H9 (cell line): ENCODE results near the gene PRR33. TPM values are rescaled to one million over a fixed set of nuclear protein-coding genes. Genes with fewer than 3 reads are reported as not detected.

Source experiments
- DNase-seq: peaks from one replicate; pipeline ENCODE4 v3.0.0-alpha.2; 2017
- H2AFZ ChIP-seq: one replicate; pipeline ENCODE4 v1.6.1; 2013; ENCODE audit warnings: mild to moderate bottlenecking, low read length, control low read depth, moderate library complexity
- H2AK5ac ChIP-seq: 2 replicates; pipeline ENCODE4 v1.6.1; 2013; ENCODE audit warnings: low read length, control low read depth, mixed read lengths; ENCODE audit not compliant: insufficient read length
- H2BK120ac ChIP-seq: one replicate; pipeline ENCODE4 v1.6.1; 2013; ENCODE audit warnings: low read depth, mild to moderate bottlenecking, low read length, control low read depth, inconsistent platforms; ENCODE audit not compliant: poor library complexity, severe bottlenecking
- H2BK12ac ChIP-seq: 2 replicates; pipeline ENCODE4 v1.6.1; 2013; ENCODE audit warnings: low read length, control low read depth, mixed read lengths, low read depth; ENCODE audit not compliant: insufficient read length
- H2BK15ac ChIP-seq: 2 replicates; pipeline ENCODE4 v1.6.1; 2013; ENCODE audit warnings: low read depth, low read length, control low read depth
- H2BK20ac ChIP-seq: one replicate; pipeline ENCODE4 v1.6.1; 2013; ENCODE audit warnings: low read depth, mild to moderate bottlenecking, low read length, control low read depth, inconsistent platforms; ENCODE audit not compliant: poor library complexity, severe bottlenecking
- H2BK5ac ChIP-seq: 2 replicates; pipeline ENCODE4 v1.6.1; 2013; ENCODE audit warnings: low read length, control low read depth, mixed read lengths; ENCODE audit not compliant: insufficient read length
- H3K14ac ChIP-seq: 2 replicates; pipeline ENCODE4 v1.6.1; 2013; ENCODE audit warnings: low read length, control low read depth; ENCODE audit not compliant: insufficient read depth
- H3K18ac ChIP-seq: 2 replicates; pipeline ENCODE4 v1.6.1; 2013; ENCODE audit warnings: low read depth, mild to moderate bottlenecking, mixed read lengths, low read length, control low read depth; ENCODE audit not compliant: insufficient read length
- H3K23ac ChIP-seq: 2 replicates; pipeline ENCODE4 v1.6.1; 2013; ENCODE audit warnings: low read length, control low read depth, mixed read lengths, low read depth; ENCODE audit not compliant: insufficient read length
- H3K23me2 ChIP-seq: 2 replicates; pipeline ENCODE4 v1.6.1; 2013; ENCODE audit warnings: low read depth, mild to moderate bottlenecking, mixed read lengths, low read length, control low read depth; ENCODE audit not compliant: insufficient read length, poor library complexity, severe bottlenecking
- H3K27ac ChIP-seq: 2 replicates; pipeline ENCODE4 v1.5.1; 2013; ENCODE audit warnings: low read length, control low read depth, mixed read lengths, low read depth; ENCODE audit not compliant: insufficient read length
- H3K27me3 ChIP-seq: 2 replicates; pipeline ENCODE4 v1.6.1; 2013; ENCODE audit warnings: low read length, control low read depth, inconsistent platforms; ENCODE audit not compliant: insufficient read depth
- H3K4ac ChIP-seq: 2 replicates; pipeline ENCODE4 v1.6.1; 2013; ENCODE audit warnings: low read depth, mild to moderate bottlenecking, control low read depth, inconsistent platforms, low read length, moderate library complexity
- H3K4me1 ChIP-seq: 2 replicates; pipeline ENCODE4 v1.6.1; 2013; ENCODE audit warnings: low read length, control low read depth, inconsistent platforms; ENCODE audit not compliant: insufficient read depth
- H3K4me2 ChIP-seq: 2 replicates; pipeline ENCODE4 v1.6.1; 2013; ENCODE audit warnings: low read length, control low read depth, mixed read lengths; ENCODE audit not compliant: insufficient read length, insufficient read depth
- H3K56ac ChIP-seq: 2 replicates; pipeline ENCODE4 v1.6.1; 2013; ENCODE audit warnings: low read depth, mild to moderate bottlenecking, mixed read lengths, low read length, control low read depth; ENCODE audit not compliant: insufficient read length
- H3K79me1 ChIP-seq: 2 replicates; pipeline ENCODE4 v1.6.1; 2013; ENCODE audit warnings: low read depth, mild to moderate bottlenecking, moderate library complexity, low read length, control low read depth, inconsistent platforms; ENCODE audit not compliant: insufficient read depth, poor library complexity, severe bottlenecking
- H3K79me2 ChIP-seq: 2 replicates; pipeline ENCODE4 v1.6.1; 2013; ENCODE audit warnings: low read length, control low read depth, inconsistent platforms; ENCODE audit not compliant: insufficient read depth
- H3K9ac ChIP-seq: 2 replicates; pipeline ENCODE4 v1.6.1; 2013; ENCODE audit warnings: low read length, control low read depth, mixed read lengths; ENCODE audit not compliant: insufficient read length; ENCODE audit errors: extremely low read depth
- H3K9me3 ChIP-seq: one replicate; pipeline ENCODE4 v1.6.1; 2013; ENCODE audit warnings: low read depth, low read length, inconsistent platforms; ENCODE audit not compliant: control insufficient read depth
- H3T11ph ChIP-seq: one replicate; pipeline ENCODE4 v1.6.1; 2013; ENCODE audit warnings: mild to moderate bottlenecking, low read length, control low read depth, inconsistent platforms
- H4K20me1 ChIP-seq: one replicate; pipeline ENCODE4 v1.6.1; 2013; ENCODE audit not compliant: control insufficient read depth, insufficient read length, insufficient read depth
- H4K5ac ChIP-seq: 2 replicates; pipeline ENCODE4 v1.6.1; 2013; ENCODE audit warnings: low read depth, mild to moderate bottlenecking, mixed read lengths, low read length, control low read depth; ENCODE audit not compliant: insufficient read length
- H4K8ac ChIP-seq: replicated peaks from 2 replicates; pipeline ENCODE4 v1.6.1; 2013; ENCODE audit warnings: low read length, control low read depth, mixed read lengths, low read depth; ENCODE audit not compliant: insufficient read length
- H4K91ac ChIP-seq: 2 replicates; pipeline ENCODE4 v1.6.1; 2013; ENCODE audit warnings: low read depth, mild to moderate bottlenecking, moderate library complexity, mixed read lengths, low read length, control low read depth; ENCODE audit not compliant: insufficient read length
- H3K27ac Mint-ChIP-seq, 3 experiments: 2 replicates in 2 of 3; 3 replicates in 1 of 3; pipeline ENCODE4 v1.8.0; 2020 to 2021; ENCODE audit warnings: mixed read lengths in 3 of 3, mild to moderate bottlenecking in 1 of 3, moderate library complexity in 1 of 3
- H3K27me3 Mint-ChIP-seq: 2 replicates; pipeline ENCODE4 v1.8.0; 2021; ENCODE audit warnings: low read depth, mild to moderate bottlenecking, moderate library complexity, mixed read lengths
- H3K36me3 Mint-ChIP-seq, 3 experiments: 2 replicates in 2 of 3; 3 replicates in 1 of 3; pipeline ENCODE4 v1.8.0; 2020 to 2021; ENCODE audit warnings: low read depth in 3 of 3, mixed read lengths in 3 of 3; ENCODE audit not compliant: insufficient read depth in 1 of 3
- H3K4me1 Mint-ChIP-seq, 2 experiments: 2 replicates each; pipeline ENCODE4 v1.8.0; 2020; ENCODE audit warnings: mixed read lengths in 2 of 2
- H3K4me3 Mint-ChIP-seq, 2 experiments: 2 replicates in 1 of 2; 3 replicates in 1 of 2; pipeline ENCODE4 v1.8.0; 2020 to 2021; ENCODE audit warnings: mild to moderate bottlenecking in 2 of 2, mixed read lengths in 2 of 2, moderate library complexity in 1 of 2
- H3K9me3 Mint-ChIP-seq, 2 experiments: 2 replicates in 1 of 2; 3 replicates in 1 of 2; pipeline ENCODE4 v1.8.0; 2020; ENCODE audit warnings: mild to moderate bottlenecking in 2 of 2, mixed read lengths in 2 of 2, moderate library complexity in 1 of 2
- WGBS: extraction: QIAGEN DNeasy Blood & Tissue Kit; methylation state at CpG from one replicate; pipeline ENCODE4 v1.1.7; 2013; ENCODE audit warnings: missing lambda C conversion rate, low lambda C conversion rate, mixed read lengths; ENCODE audit not compliant: insufficient read length; ENCODE audit errors: extremely low coverage; 5-methylcytosine and 5-hydroxymethylcytosine counted together
- total RNA-seq: library from RNA; stranded (reverse); gene quantifications from 2 replicates; pipeline ENCODE4 v1.2.1, GENCODE V29; 2021
- TF ChIP-seq, protein P1 (sequence below): fragments of 200-600 bp; sonication (generic); conservative IDR thresholded peaks from 3 replicates; pipeline ENCODE4 v1.8.0; 2021; ENCODE audit warnings: antibody characterized with exemption, mild to moderate bottlenecking

The PRR33 gene
- total RNA-seq, 1 experiment from 2014 or later: not detected

DNA sequence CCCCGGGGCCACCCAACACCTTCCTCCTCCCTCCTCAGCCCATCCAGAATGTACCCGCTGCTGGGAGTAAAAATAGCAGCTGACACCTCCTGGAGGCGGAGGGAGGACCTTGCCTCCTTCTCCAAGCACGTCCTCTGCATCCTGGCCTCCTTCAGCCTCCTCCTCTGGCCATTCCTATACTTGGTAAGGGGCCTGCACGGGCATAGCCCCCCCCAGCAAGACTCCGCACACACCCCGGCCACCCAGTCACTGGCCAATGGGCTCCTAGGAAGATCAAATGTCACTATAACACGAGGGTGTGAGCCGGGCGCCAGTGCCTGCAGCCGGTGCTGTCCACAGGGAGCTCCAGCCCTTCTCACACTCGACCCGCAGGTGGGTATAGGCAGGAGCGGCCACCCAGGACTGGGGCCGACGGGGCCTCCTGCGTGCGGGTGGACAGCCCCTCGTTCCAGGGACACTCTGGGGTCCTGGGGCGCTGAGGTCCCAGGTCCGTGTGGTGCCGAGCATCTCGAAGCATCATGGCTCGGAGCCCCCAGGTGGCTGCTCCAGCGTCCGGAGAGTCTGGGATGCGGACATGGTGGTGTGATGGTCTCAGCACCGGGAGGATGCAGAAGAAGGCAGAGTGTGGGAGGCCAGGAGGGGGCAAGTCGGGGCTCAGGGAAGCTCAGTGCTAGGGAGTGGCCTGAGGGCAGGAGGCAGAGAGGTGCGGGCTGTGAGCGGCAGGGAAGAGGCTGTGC is 27.9 kb upstream of the PRR33 start, which contains the start of gene TNNT3:
Gene TNNT3, plus strand, starts transcription at position 313 of the 737 bp plus-strand sequence. CDS start 3,172 bp downstream, outside the sequence.
- WGBS: no CpG with 5 or more reads among the region's 31 CpGs
- TF ChIP-seq, protein P1, sequence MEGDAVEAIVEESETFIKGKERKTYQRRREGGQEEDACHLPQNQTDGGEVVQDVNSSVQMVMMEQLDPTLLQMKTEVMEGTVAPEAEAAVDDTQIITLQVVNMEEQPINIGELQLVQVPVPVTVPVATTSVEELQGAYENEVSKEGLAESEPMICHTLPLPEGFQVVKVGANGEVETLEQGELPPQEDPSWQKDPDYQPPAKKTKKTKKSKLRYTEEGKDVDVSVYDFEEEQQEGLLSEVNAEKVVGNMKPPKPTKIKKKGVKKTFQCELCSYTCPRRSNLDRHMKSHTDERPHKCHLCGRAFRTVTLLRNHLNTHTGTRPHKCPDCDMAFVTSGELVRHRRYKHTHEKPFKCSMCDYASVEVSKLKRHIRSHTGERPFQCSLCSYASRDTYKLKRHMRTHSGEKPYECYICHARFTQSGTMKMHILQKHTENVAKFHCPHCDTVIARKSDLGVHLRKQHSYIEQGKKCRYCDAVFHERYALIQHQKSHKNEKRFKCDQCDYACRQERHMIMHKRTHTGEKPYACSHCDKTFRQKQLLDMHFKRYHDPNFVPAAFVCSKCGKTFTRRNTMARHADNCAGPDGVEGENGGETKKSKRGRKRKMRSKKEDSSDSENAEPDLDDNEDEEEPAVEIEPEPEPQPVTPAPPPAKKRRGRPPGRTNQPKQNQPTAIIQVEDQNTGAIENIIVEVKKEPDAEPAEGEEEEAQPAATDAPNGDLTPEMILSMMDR: no peak
- no peaks in the 10 kb centered on the region for H4K20me1 ChIP-seq
- H3K18ac ChIP-seq: no peak within 1 kb of the TSS
- no peak within 1 kb of the TSS for H3K27ac Mint-ChIP-seq
- DNase-seq: no peak
- H3K4me1 Mint-ChIP-seq: peaks cover 3 to 6% of the 10 kb centered on the region in 2 experiments; a peak in 3 of 4 replicates
- H2AK5ac ChIP-seq: no peak within 1 kb of the TSS
- H3K23ac ChIP-seq: no peak within 1 kb of the TSS
- H3K4ac ChIP-seq: no peak within 1 kb of the TSS
- H2AFZ ChIP-seq: no peak within 1 kb of the TSS
- no peak within 1 kb of the TSS for H3K4me3 Mint-ChIP-seq
- no peaks in the 10 kb centered on the region for H3K79me2 ChIP-seq
- no peak within 1 kb of the TSS for H3K4me2 ChIP-seq
- no peaks in the 10 kb centered on the region for H3K27me3 ChIP-seq
- H2BK5ac ChIP-seq: no peak within 1 kb of the TSS
- H3K4me1 ChIP-seq: no peaks in the 10 kb centered on the region
- H3K9ac ChIP-seq: no peak within 1 kb of the TSS
- no peak within 1 kb of the TSS for H2BK12ac ChIP-seq
- no peak within 1 kb of the TSS for H3K56ac ChIP-seq
- no peak within 1 kb of the TSS for H4K8ac ChIP-seq
- no peak within 1 kb of the TSS for H2BK15ac ChIP-seq
- H3T11ph ChIP-seq: no peak within 1 kb of the TSS
- no peak within 1 kb of the TSS for H4K5ac ChIP-seq
- no peak within 1 kb of the TSS for H3K27ac ChIP-seq
- no peaks in the 10 kb centered on the region for H3K79me1 ChIP-seq
- no peaks in the 10 kb centered on the region; a peak in 1 of 7 replicates for H3K36me3 Mint-ChIP-seq
- H4K91ac ChIP-seq: no peak within 1 kb of the TSS
- H3K14ac ChIP-seq: no peak within 1 kb of the TSS; the same call in 1 of the 2 replicates
- H2BK120ac ChIP-seq: no peak within 1 kb of the TSS
- no peak within 1 kb of the TSS for H2BK20ac ChIP-seq
- peaks cover 3% of the 10 kb centered on the region in 2 experiments; a peak in 3 of 5 replicates for H3K9me3 Mint-ChIP-seq
- peaks cover 16% of the 10 kb centered on the region for H3K27me3 Mint-ChIP-seq
- no peaks in the 10 kb centered on the region for H3K9me3 ChIP-seq
- H3K23me2 ChIP-seq: no peaks in the 10 kb centered on the region
